Loucy (cell line): ENCODE results near the gene SNX3.

Experiments
- H2AFZ ChIP-seq: fragments of 200-600 bp; sonication (generic); 2 replicates; pipeline ENCODE4 v1.6.0; 2016; ENCODE audit warnings: antibody characterized with exemption, mild to moderate bottlenecking, low read length, moderate library complexity
- H3F3A ChIP-seq: fragments of 200-600 bp; 2 replicates; pipeline ENCODE4 v1.6.0; 2016; ENCODE audit warnings: antibody characterized with exemption, low read depth, mild to moderate bottlenecking
- H3K27me3 ChIP-seq: fragments of 200-600 bp; sonication (generic); 2 replicates; pipeline ENCODE4 v1.6.1; 2014; ENCODE audit warnings: low read length, mild to moderate bottlenecking; ENCODE audit not compliant: insufficient read depth, poor library complexity, severe bottlenecking
- H3K36me3 ChIP-seq: fragments of 200-600 bp; sonication (generic); 2 replicates; pipeline ENCODE4 v1.6.1; 2016; ENCODE audit warnings: low read length; ENCODE audit not compliant: insufficient read depth
- H3K4me1 ChIP-seq: fragments of 200-600 bp; sonication (generic); 2 replicates; pipeline ENCODE4 v1.5.1; 2014; ENCODE audit warnings: low read length, mild to moderate bottlenecking; ENCODE audit not compliant: insufficient read depth, poor library complexity, severe bottlenecking
- H3K4me2 ChIP-seq: fragments of 200-600 bp; sonication (generic); 2 replicates; pipeline ENCODE4 v1.6.0; 2014; ENCODE audit warnings: antibody characterized with exemption, low read length, low read depth, mild to moderate bottlenecking; ENCODE audit not compliant: poor library complexity, severe bottlenecking
- H3K4me3 ChIP-seq: fragments of 200-600 bp; sonication (generic); 2 replicates; pipeline ENCODE4 v1.5.1; 2014; ENCODE audit warnings: low read length, mild to moderate bottlenecking, mixed read lengths; ENCODE audit not compliant: poor library complexity, severe bottlenecking
- H3K79me2 ChIP-seq: fragments of 200-600 bp; sonication (generic); 2 replicates; pipeline ENCODE4 v1.6.1; 2014; ENCODE audit warnings: low read length; ENCODE audit not compliant: insufficient read depth
- H3K9ac ChIP-seq: fragments of 200-600 bp; sonication (generic); 2 replicates; pipeline ENCODE4 v1.6.0; 2014; ENCODE audit warnings: mild to moderate bottlenecking, low read depth, low read length, moderate library complexity; ENCODE audit not compliant: poor library complexity, severe bottlenecking
- H3K9me2 ChIP-seq: fragments of 200-600 bp; sonication (generic); replicated peaks from 2 replicates; pipeline ENCODE4 v1.6.1; 2016; ENCODE audit warnings: low read depth, low read length, mixed read lengths
- H3K9me3 ChIP-seq: fragments of 200-600 bp; sonication (generic); 2 replicates; pipeline ENCODE4 v1.6.1; 2014; ENCODE audit warnings: mild to moderate bottlenecking, antibody characterized with exemption, low read length, low read depth; ENCODE audit not compliant: insufficient read depth
- H4K20me1 ChIP-seq: fragments of 200-600 bp; sonication (generic); 2 replicates; pipeline ENCODE4 v1.6.0; 2014; ENCODE audit warnings: antibody characterized with exemption, low read length, mild to moderate bottlenecking; ENCODE audit not compliant: insufficient read depth, poor library complexity, severe bottlenecking
- EZH2phosphoT487 ChIP-seq: fragments of 200-600 bp; IDR thresholded peaks from 2 replicates; pipeline ENCODE4 v1.6.1; 2018; ENCODE audit warnings: antibody characterized with exemption, mild to moderate bottlenecking, moderate library complexity, borderline replicate concordance
- TF ChIP-seq, protein P1 (sequence below): fragments of 200-600 bp; sonication (generic); conservative IDR thresholded peaks from 2 replicates; pipeline ENCODE4 v1.5.1; 2014; ENCODE audit warnings: mild to moderate bottlenecking, antibody characterized with exemption, low read length

The SNX3 gene

DNA sequence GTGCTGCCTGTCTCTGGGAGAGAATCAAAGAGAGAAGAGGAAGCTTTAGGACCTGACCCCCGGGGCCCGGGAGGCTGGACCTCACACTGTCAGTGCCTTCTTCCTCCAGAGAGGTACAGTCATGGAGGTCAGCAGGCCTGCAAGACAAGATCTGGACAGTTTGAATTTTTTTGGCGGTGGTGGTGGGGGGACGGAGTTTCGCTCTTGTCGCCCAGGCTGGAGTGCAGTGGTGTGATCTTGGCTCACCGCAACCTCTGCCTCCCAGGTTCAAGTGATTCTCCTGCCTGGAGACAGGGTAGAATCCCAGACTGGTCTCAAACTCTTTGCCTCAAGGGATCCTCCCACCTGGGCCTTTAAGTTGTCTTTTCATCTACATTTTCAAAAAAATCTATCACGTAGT lies 60.7 kb downstream of the SNX3 start:
- H3K9me3 ChIP-seq = no peaks in the 10 kb centered on the region
- no peak overlapping the region for H3K4me3 ChIP-seq
- peaks cover 3% of the 10 kb centered on the region; the same call in 1 of the 2 replicates for H3F3A ChIP-seq
- no peak overlapping the region for H2AFZ ChIP-seq
- TF ChIP-seq, protein P1, sequence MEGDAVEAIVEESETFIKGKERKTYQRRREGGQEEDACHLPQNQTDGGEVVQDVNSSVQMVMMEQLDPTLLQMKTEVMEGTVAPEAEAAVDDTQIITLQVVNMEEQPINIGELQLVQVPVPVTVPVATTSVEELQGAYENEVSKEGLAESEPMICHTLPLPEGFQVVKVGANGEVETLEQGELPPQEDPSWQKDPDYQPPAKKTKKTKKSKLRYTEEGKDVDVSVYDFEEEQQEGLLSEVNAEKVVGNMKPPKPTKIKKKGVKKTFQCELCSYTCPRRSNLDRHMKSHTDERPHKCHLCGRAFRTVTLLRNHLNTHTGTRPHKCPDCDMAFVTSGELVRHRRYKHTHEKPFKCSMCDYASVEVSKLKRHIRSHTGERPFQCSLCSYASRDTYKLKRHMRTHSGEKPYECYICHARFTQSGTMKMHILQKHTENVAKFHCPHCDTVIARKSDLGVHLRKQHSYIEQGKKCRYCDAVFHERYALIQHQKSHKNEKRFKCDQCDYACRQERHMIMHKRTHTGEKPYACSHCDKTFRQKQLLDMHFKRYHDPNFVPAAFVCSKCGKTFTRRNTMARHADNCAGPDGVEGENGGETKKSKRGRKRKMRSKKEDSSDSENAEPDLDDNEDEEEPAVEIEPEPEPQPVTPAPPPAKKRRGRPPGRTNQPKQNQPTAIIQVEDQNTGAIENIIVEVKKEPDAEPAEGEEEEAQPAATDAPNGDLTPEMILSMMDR = no peak
- TF ChIP-seq EZH2phosphoT487 = no peak
- no peaks in the 10 kb centered on the region for H3K27me3 ChIP-seq
- H4K20me1 ChIP-seq = no peaks in the 10 kb centered on the region
- H3K79me2 ChIP-seq = no peaks in the 10 kb centered on the region
- no peaks in the 10 kb centered on the region for H3K4me1 ChIP-seq
- no peaks in the 10 kb centered on the region for H3K9me2 ChIP-seq
- H3K9ac ChIP-seq = no peak overlapping the region
- H3K36me3 ChIP-seq = no peaks in the 10 kb centered on the region
- H3K4me2 ChIP-seq = no peak overlapping the region

DNA sequence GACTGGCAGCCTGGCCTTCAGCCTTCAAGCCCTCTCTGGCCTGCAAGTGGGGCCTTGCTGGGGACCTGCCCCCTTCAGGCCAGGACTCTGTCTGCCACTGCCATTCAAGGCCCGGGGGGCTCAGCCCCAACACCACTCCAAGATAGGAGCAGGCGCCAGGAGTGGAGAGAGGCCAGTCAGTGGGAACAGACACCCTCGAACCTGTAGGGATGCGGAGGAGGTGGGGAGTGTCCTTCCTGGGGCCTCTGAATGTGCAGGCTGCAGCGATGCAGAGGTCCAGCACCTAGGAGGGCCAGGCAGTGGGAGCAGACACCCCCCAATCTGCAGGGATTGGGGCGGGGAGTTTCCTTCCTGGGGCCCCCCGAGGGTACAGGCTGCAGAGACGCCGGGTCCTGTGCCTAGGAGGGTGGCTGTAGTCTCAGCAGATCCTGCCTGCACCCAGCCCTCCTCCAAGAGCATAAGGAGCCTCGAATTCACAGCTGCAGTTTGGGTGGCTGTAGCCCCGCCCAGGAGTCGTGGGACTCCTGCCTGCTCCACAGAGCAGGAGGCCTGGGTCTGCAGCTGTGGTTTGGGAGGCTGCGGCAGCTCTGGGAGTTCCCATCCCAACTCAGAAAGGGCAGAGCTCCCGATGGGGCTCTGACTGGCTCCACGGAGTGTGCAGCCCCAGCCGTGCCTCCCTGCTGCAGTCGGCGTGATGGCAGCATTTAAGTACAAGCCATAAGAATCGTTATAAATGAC lies 61.9 kb downstream of the SNX3 start:
- no peak for TF ChIP-seq EZH2phosphoT487
- TF ChIP-seq, protein P1 = no peak
- Histone ChIP-seq H2AFZ (no peak overlapping the region), H3K9ac (no peak overlapping the region), H4K20me1 (no peaks in the 10 kb centered on the region), H3K9me2 (no peaks in the 10 kb centered on the region), H3K4me2 (no peak overlapping the region), H3K36me3 (no peaks in the 10 kb centered on the region), H3K9me3 (no peaks in the 10 kb centered on the region), H3K4me1 (no peaks in the 10 kb centered on the region), H3K4me3 (no peak overlapping the region), H3K79me2 (no peaks in the 10 kb centered on the region), H3F3A (no peaks in the 10 kb centered on the region), H3K27me3 (no peaks in the 10 kb centered on the region)

DNA sequence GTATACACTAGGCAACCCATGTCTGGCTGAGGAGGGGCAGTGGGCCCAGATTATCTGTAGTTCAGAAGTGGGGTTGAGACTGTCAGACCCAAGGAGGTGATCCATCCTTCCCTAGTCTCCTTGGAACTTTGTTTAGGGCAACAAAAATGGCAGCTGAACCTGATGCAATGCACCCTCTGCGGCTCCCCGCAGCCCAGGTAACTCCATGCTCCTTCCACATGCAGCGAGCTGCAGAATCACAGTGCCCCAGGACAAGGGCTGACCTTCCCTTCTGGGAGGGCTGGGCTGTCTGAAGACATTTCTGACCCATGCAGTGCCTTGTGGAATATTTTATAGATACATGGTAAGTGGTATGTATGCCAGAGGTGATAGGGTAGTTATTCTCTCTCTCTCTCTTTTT lies 65.6 kb downstream of the SNX3 start:
- Histone ChIP-seq H3K4me2 (no peak overlapping the region), H3K9me3 (no peaks in the 10 kb centered on the region), H3K79me2 (no peaks in the 10 kb centered on the region), H3K4me3 (no peak overlapping the region), H3K4me1 (no peaks in the 10 kb centered on the region), H2AFZ (no peak overlapping the region), H4K20me1 (no peaks in the 10 kb centered on the region), H3K9me2 (no peaks in the 10 kb centered on the region), H3K9ac (no peak overlapping the region), H3K36me3 (no peaks in the 10 kb centered on the region), H3K27me3 (no peaks in the 10 kb centered on the region), H3F3A (no peaks in the 10 kb centered on the region)
- TF ChIP-seq EZH2phosphoT487 = no peak
- TF ChIP-seq, protein P1 = no peak
